SH-SY5Y (cell line): Measurements from ENCODE around the gene ING3.

Experiments used
- GATA2 ChIP-seq: IDR thresholded peaks from 2 replicates; pipeline ENCODE4 v1.6.1; 2011; ENCODE audit warnings: mild to moderate bottlenecking, low read depth, low read length
- GATA3 ChIP-seq: IDR thresholded peaks from 2 replicates; pipeline ENCODE4 v1.6.1; 2011; ENCODE audit warnings: low read depth, mild to moderate bottlenecking, low read length, moderate library complexity

DNA sequence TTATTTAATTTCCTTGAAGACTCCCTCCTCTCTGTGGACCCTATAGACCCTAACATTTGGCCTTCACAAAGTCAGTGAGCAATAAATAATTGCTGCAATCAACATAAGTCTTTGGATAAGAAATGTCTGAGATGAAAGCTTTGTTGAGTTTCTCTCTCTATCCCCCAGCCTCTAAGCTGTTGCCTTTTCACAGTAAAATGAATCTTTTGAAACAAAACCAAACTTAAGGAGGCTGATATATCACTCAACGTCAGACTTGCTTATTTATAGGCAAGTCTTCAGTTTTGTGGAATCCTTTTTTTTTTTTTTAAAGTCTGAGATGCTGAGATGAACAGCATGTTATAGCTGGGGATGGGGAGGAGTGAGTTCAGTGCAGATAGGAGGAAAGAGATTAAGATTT lies 47.9 kb downstream of the ING3 start:
- TF ChIP-seq GATA2 (no peak), GATA3 (no peak)
